Spinal cord (tissue), 10 donors: ENCODE data around the gene HEBP2. TPM values are rescaled to one million over a fixed set of nuclear protein-coding genes. Genes with fewer than 3 reads are reported as not detected.
A peak's percentile ranks its signal among the peaks of the same experiment; 100 is the strongest.

Experiments used
- DNase-seq, 6 donors: peaks; one replicate each; pipeline versions ENCODE4 v3.0.0 to v3.0.0-alpha.2; 2013 to 2015; ENCODE audit warnings: low spot score in 6 of 6, low read depth in 4 of 6
- H3K27ac ChIP-seq: one replicate; pipeline ENCODE4 v1.5.1; 2013; ENCODE audit warnings: low read depth, low read length, control low read depth
- H3K27me3 ChIP-seq: one replicate; pipeline ENCODE4 v1.6.1; 2013; ENCODE audit warnings: low read length; ENCODE audit not compliant: control insufficient read depth, insufficient read depth
- H3K36me3 ChIP-seq: one replicate; pipeline ENCODE4 v1.6.1; 2013; ENCODE audit warnings: low read length; ENCODE audit not compliant: control insufficient read depth, insufficient read depth
- H3K4me1 ChIP-seq: one replicate; pipeline ENCODE4 v1.6.1; 2013; ENCODE audit warnings: low read length; ENCODE audit not compliant: control insufficient read depth, insufficient read depth
- H3K4me3 ChIP-seq: one replicate; pipeline ENCODE4 v1.5.1; 2013; ENCODE audit warnings: low read depth, low read length, control low read depth
- H3K9me3 ChIP-seq: one replicate; pipeline ENCODE4 v1.6.1; 2013; ENCODE audit warnings: low read length; ENCODE audit not compliant: control insufficient read depth, insufficient read depth
- WGBS: methylation state at CpG from one replicate; pipeline ENCODE4 v1.1.5; 2013; ENCODE audit warnings: missing lambda C conversion rate; ENCODE audit not compliant: insufficient coverage; 5-methylcytosine and 5-hydroxymethylcytosine counted together
- polyA plus RNA-seq, 2 donors: library from polyadenylated mRNA; unstranded; fragments of 120-200 nt; gene quantifications; one replicate each; pipeline ENCODE4 v1.2.1, GENCODE V29; 2013; ENCODE audit not compliant: insufficient read length in 2 of 2
- total RNA-seq, 2 donors: library from RNA; depleted of rRNA in 1 of 2; stranded (reverse); fragments of 120-200 nt in 1 of 2; fragments of >200 nt in 1 of 2; gene quantifications; one replicate each; pipeline versions ENCODE4 v1.2.3 to v1.2.4, GENCODE V29; 2013 to 2014
- donor health status: healthy.

The HEBP2 gene
- total and polyA plus RNA-seq, 4 donors, result 5.3 to 37.4 (median 32.6) TPM

DNA sequence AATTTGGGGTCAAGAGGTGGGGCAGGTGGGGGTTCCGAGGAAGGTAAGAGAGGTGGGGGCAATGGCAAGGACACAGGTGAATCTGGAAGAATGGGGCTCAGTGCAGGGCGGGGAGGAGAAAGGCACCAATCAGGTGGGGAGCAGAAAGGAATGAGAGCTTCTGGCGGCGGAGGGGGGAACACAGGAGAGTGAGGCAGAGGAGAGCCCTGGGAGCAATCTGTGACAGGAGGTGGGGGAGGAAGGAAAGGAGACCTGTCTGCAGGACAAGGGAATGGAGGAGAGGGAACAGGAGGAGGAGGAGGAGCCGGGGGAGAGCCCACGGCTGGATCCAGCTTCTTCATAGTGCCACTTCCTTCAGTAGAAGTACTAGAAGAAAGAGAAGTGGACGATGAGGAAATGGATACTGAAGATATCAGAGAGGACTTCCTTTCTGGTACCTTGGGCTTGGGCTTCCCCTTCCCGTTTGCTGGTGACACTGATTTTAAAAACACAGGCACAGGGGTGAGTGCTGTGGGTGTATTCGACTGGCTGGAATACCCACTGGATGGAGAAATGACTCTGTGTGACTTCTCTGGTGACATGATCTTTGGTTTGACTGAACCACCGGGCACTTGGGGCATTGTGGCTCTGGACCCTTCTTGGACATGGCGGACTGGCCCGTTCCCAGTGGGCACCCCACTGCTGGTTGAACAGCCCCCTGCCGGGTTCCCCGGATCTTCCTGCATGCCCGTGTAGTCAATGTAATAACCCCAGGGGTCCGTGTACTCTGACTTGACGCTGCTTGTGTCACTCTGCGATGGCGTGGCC, 27.4 kb downstream of the HEBP2 start:
- Histone ChIP-seq H3K27ac (peak overlapping the region; percentile 52), H3K4me3 (no peak overlapping the region), H3K36me3 (peaks cover 29% of the 10 kb centered on the region), H3K27me3 (no peaks in the 10 kb centered on the region), H3K9me3 (no peaks in the 10 kb centered on the region), H3K4me1 (peaks cover 30% of the 10 kb centered on the region)
- no peak for DNase-seq
- 86% methylated on average over 19 of the region's 19 CpGs for WGBS

DNA sequence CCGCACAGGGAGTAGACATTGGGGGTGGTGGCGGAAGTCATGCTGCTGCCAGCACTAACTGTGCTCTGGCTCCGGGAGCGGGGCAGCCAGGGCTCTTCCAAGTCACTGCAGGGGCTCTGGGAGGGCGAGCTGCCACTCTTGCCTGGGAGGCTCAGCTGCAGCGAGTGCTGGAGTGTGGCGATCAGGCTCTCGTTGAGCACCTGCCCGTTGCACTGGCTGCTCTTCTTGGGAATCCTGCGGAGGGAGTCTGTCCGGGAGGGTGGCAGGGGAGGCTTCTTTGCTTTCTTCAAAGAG, 28.0 kb downstream of the HEBP2 start:
- 66% methylated on average over 11 of the region's 11 CpGs for WGBS
- no peak overlapping the region for H3K27ac ChIP-seq
- H3K27me3 ChIP-seq, result no peaks in the 10 kb centered on the region
- no peaks in the 10 kb centered on the region for H3K9me3 ChIP-seq
- DNase-seq, result peak in 1 of 6 donors; percentile 19
- H3K4me3 ChIP-seq, result no peak overlapping the region
- peaks cover 30% of the 10 kb centered on the region for H3K4me1 ChIP-seq
- H3K36me3 ChIP-seq, result peaks cover 27% of the 10 kb centered on the region

DNA sequence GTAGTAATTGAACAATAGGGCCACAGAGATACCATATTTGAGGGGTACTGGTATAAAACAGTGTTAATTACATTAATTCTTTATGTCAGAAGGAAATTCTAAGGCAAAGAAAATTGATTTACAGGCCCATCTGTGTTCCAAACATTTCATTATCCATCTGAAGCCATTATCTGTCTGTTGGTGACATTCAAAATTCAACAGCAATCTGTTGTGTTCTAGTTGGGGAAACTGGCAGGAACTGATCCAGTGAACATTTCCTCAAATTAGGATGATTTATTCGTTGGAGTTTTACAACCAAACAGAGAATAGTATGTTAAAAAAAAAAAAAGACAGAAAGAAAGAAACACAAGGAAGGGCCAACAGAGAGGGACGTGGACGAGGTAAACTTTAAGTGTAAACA, 30.1 kb downstream of the HEBP2 start:
- WGBS, result no CpG with 5 or more reads among the region's 3 CpGs
- peak in 2 of 6 donors; percentile 62 to 80 for DNase-seq

GRCh38 chr6:138434925-138435324, 30.9 kb downstream of the HEBP2 start:
- WGBS, result no CpG with 5 or more reads among the region's 4 CpGs
- no peak for DNase-seq
- Histone ChIP-seq H3K27me3 (no peaks in the 10 kb centered on the region), H3K4me3 (no peak overlapping the region), H3K9me3 (no peaks in the 10 kb centered on the region), H3K27ac (no peak overlapping the region), H3K4me1 (peaks cover 23% of the 10 kb centered on the region), H3K36me3 (peaks cover 27% of the 10 kb centered on the region)

More for the DNA sequence above, 30.1 kb downstream of the HEBP2 start:
- Histone ChIP-seq H3K9me3 (no peaks in the 10 kb centered on the region), H3K36me3 (peaks cover 27% of the 10 kb centered on the region), H3K4me1 (peaks cover 29% of the 10 kb centered on the region), H3K27ac (no peak overlapping the region), H3K27me3 (no peaks in the 10 kb centered on the region), H3K4me3 (no peak overlapping the region)

DNA sequence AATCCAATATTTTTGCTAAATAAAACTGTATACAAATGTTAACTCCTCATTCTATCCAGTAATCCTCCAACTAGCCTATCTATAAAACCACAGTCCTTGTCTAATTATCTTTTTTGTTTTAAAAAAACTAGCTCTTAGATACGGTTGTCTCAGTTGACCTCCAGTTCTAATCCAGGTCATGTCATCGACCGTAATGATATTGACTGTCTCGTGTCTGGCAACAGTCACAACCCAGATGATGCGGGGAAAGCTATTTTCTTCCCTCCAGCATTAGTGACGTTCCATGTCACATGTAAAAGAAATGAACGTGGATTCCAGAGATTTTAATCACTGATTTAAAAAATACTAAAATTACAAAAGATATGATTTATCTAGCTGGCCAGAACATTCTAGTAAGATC, 35.5 kb downstream of the HEBP2 start:
- no peak overlapping the region for H3K27ac ChIP-seq
- 74% methylated on average over 4 of the region's 7 CpGs for WGBS

DNA sequence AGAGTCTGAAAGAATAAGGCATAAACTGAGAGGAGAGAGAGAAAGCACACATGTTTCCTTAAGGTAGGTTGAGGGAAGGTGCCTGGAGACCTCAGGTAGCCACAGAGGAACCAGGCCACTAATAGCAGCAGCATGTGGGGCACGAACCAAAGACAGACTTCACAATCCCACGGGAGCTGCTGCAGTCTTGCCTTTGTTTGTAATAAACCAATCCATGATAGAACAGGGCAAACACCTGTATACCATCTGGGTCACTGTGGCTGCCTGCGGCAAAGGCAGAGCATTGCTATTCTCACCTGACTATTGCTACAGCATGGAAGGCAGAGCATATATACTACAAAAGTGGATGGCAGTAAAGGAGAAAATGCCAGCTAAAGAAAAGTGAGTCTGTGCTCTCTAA, 36.3 kb downstream of the HEBP2 start:
- Histone ChIP-seq H3K36me3 (peaks cover 4% of the 10 kb centered on the region), H3K4me1 (no peaks in the 10 kb centered on the region), H3K9me3 (no peaks in the 10 kb centered on the region), H3K4me3 (no peak overlapping the region), H3K27me3 (no peaks in the 10 kb centered on the region), H3K27ac (no peak overlapping the region)
- 92% methylated on average over 2 of the region's 3 CpGs for WGBS
- no peak for DNase-seq

More for the DNA sequence above, 35.5 kb downstream of the HEBP2 start:
- peaks cover 4% of the 10 kb centered on the region for H3K36me3 ChIP-seq
- H3K27me3 ChIP-seq, result no peaks in the 10 kb centered on the region
- H3K9me3 ChIP-seq, result no peaks in the 10 kb centered on the region
- H3K4me3 ChIP-seq, result no peak overlapping the region
- H3K4me1 ChIP-seq, result no peaks in the 10 kb centered on the region
- no peak for DNase-seq

DNA sequence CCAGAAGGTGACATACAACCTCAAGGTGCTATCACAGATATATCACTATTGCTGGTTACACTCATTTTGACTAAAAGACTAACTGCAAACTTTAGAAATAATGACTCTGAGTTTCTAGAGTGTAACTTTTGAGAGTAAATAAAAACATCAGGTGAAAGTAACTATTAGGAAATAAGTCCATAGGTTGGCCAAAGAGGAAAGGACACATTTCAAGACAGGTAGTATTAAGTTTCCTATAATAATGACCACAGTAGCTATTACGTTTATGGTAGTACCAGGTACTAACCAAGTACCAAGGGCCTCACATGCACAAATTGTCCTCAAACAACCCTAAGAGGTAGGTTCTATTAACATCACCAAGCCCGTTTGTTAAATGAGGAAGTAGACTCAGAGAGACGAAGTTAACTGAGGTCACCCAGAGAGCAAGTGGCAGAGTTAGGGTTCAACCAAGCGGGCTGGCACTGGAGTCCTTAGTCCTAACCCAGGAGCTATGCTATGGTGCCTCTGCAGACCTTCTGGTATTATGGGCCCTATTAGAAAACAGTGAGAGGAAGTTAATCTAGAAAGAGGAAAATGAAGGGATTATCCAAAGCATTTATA, 36.8 kb downstream of the HEBP2 start:
- DNase-seq, result no peak
- Histone ChIP-seq H3K4me1 (no peaks in the 10 kb centered on the region), H3K4me3 (no peak overlapping the region), H3K36me3 (peaks cover 4% of the 10 kb centered on the region), H3K9me3 (no peaks in the 10 kb centered on the region), H3K27me3 (no peaks in the 10 kb centered on the region), H3K27ac (no peak overlapping the region)
- 96% methylated on average over 3 of the region's 4 CpGs for WGBS

DNA sequence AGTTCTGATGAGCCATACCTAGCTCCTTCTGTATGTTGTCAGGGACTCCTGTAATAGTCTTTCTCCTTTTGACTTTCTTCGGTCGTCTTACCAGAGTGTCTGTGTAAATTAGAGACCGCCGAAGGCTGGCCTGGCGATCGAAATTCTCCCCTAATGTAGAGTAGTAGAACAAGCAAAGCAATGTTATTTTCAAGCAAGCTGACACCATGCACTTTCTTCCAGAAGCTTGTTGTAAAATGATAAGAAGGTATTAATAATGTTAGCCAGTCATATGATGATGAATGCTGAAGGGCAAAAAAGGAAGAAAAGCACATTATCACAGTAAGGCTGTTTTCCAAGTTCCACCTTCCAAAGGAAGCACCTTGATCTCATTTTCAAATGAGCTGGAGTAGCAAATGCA, 37.9 kb downstream of the HEBP2 start:
- Histone ChIP-seq H3K4me1 (no peaks in the 10 kb centered on the region), H3K27ac (no peak overlapping the region), H3K9me3 (no peaks in the 10 kb centered on the region), H3K4me3 (no peak overlapping the region), H3K27me3 (no peaks in the 10 kb centered on the region), H3K36me3 (peaks cover 4% of the 10 kb centered on the region)
- no peak for DNase-seq
- no CpG with 5 or more reads among the region's 6 CpGs for WGBS

DNA sequence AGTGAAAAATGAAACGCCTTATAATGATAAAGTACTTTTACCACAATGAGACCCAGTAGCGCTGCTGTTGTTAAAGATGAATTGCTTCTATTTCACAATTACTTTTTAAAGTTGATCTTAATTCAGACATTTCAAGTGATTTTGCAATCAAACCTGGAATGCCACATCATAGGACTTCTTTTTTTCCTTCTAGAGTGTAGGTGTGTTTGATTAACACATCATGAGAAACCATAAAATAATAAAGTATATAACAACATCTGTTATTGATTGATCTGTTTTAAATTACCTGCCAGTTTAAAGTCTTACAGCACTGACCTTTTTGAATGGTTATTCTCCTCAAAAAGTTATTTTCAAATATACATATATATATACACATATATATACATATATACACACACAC, 38.6 kb downstream of the HEBP2 start:
- Histone ChIP-seq H3K27me3 (no peaks in the 10 kb centered on the region), H3K4me3 (no peak overlapping the region), H3K27ac (no peak overlapping the region), H3K9me3 (no peaks in the 10 kb centered on the region), H3K36me3 (peaks cover 4% of the 10 kb centered on the region), H3K4me1 (no peaks in the 10 kb centered on the region)
- no peak for DNase-seq
- WGBS, result no CpG with 5 or more reads among the region's 2 CpGs

DNA sequence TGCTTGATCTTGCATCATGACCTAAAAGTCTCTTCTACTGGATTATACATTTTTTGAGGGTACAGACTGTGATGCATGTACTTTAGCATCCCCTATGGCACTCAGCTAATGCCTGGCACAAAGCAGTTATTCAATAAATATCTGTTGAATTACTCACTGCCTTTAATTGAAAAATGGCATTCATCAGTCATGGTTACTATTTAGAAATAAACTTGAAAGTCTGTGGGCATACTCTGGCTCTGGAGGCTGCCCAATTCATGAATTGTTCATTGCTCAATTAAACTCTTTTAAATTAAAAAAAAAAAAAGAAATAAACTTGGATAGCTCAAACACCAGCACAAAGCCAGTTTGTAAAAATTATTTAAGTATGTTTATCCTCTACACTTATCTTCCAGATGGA, 40.0 kb downstream of the HEBP2 start:
- no peak overlapping the region for H3K27ac ChIP-seq

More for the DNA sequence above, 40.0 kb downstream of the HEBP2 start:
- no peaks in the 10 kb centered on the region for H3K4me1 ChIP-seq
- no peaks in the 10 kb centered on the region for H3K27me3 ChIP-seq
- DNase-seq, result no peak
- H3K36me3 ChIP-seq, result peaks cover 4% of the 10 kb centered on the region
- H3K4me3 ChIP-seq, result no peak overlapping the region
- no peaks in the 10 kb centered on the region for H3K9me3 ChIP-seq
